H1 (cell line): ENCODE data around the gene GJC2. TPM values are rescaled to one million over a fixed set of nuclear protein-coding genes. Genes with fewer than 3 reads are reported as not detected.

Source experiments
- ATF3 ChIP-seq: IDR thresholded peaks from 2 replicates; pipeline ENCODE4 v1.6.1; 2011; ENCODE audit warnings: low read depth, mild to moderate bottlenecking, low read length; ENCODE audit not compliant: insufficient read depth
- polyA plus RNA-seq, 7 experiments: library from polyadenylated mRNA; depleted of rRNA in 3 of 7; stranded (reverse) in 5 of 7; unstranded in 2 of 7; fragments of >200 nt in 5 of 7; fragments of 200-250 nt in 2 of 7; gene quantifications; 1 replicate in 5 of 7; 2 replicates in 1 of 7; 4 replicates in 1 of 7; pipeline versions ENCODE4 v1.2.1 to v1.2.3, GENCODE V29; 2011 to 2013; ENCODE audit warnings: missing spikeins in 2 of 7, mixed read lengths in 2 of 7
- total RNA-seq: library from RNA; stranded (reverse); fragmentation: NEBNext Ultra II Directional; extraction: Animal tissue kit (Norgen Biotek cat#: 25700); gene quantifications from 2 replicates; pipeline ENCODE4 v1.2.1, GENCODE V29; 2021

Gene GJC2
- total and polyA plus RNA-seq, 2 of the 8 experiments (the other 6 are each of a cell fraction or from before 2014, with no cell fraction given) = 0.17 to 0.54 TPM

GRCh38 chr1:228146417-228147150 lies 3.1 kb upstream of the GJC2 start (continued):
- TF ChIP-seq ATF3 = no peak
